Liver (tissue), 3 donors: Measurements from ENCODE around the gene ZNF320.
"Not testable (repeated sequence)": the region's sequence is repeated elsewhere in the genome, so short reads cannot be mapped to it uniquely, and the experiment has no call there.

ENCODE experiments used
- ATF3 ChIP-seq: IDR thresholded peaks from 2 replicates; pipeline ENCODE4 v1.6.1; 2016; ENCODE audit warnings: antibody characterized with exemption
- CTCF ChIP-seq: fragments of 150-350 bp; IDR thresholded peaks from 2 replicates; pipeline ENCODE4 v1.5.1; 2017; ENCODE audit warnings: improper control_type of control experiment, low read depth, low read length; ENCODE audit not compliant: missing input control
- EGR1 ChIP-seq, 2 donors: IDR thresholded peaks; 2 replicates each; pipeline ENCODE4 v1.6.1; 2016 to 2018; ENCODE audit warnings: antibody characterized with exemption in 2 of 2, low read depth in 2 of 2
- donor health status: healthy.
- donor health status: healthy.

GRCh38 chr19:52941523-52941922 lies 44.1 kb upstream of the ZNF320 start:
- TF ChIP-seq CTCF; ATF3; EGR1 (IDR thresholded peaks at IDR 0.05; ENCODE audit: low read depth in 2 of 2): not testable (repeated sequence)
